ENCODE measurements around the gene WDR3. TPM values are rescaled to one million over a fixed set of nuclear protein-coding genes. Genes with fewer than 3 reads are reported as not detected.

Gene WDR3
- polyA plus RNA-seq, 1 experiment = 13.2 TPM

DNA sequence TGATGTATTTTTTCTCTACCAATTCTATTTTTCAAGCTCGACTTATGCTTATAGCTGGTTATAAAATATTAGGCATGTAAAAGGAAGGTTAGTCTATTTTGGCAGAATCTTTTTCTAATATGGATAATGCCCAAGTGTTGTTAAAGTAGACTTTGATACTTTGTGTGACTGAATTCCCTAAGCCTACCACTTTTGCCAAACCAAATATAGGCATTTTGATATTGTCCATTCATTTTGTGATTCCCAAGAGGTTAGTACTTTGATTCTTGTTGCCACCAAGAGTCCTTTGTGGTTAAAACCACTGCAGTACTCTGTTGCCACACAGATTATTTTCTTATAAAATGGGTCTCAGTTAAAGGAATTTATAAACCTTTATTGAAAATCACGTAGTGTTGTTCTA, 4.2 kb downstream of the WDR3 start:
- TF ChIP-seq, protein P1, sequence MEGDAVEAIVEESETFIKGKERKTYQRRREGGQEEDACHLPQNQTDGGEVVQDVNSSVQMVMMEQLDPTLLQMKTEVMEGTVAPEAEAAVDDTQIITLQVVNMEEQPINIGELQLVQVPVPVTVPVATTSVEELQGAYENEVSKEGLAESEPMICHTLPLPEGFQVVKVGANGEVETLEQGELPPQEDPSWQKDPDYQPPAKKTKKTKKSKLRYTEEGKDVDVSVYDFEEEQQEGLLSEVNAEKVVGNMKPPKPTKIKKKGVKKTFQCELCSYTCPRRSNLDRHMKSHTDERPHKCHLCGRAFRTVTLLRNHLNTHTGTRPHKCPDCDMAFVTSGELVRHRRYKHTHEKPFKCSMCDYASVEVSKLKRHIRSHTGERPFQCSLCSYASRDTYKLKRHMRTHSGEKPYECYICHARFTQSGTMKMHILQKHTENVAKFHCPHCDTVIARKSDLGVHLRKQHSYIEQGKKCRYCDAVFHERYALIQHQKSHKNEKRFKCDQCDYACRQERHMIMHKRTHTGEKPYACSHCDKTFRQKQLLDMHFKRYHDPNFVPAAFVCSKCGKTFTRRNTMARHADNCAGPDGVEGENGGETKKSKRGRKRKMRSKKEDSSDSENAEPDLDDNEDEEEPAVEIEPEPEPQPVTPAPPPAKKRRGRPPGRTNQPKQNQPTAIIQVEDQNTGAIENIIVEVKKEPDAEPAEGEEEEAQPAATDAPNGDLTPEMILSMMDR (IDR thresholded peaks at IDR 0.05; ENCODE audit: insufficient read depth, low read depth, low read length) = no peak
- Histone ChIP-seq H3K27me3 (ENCODE audit: control insufficient read depth, insufficient read depth, low read length) (no peaks in the 10 kb centered on the region), H3K36me3 (ENCODE audit: control insufficient read depth, insufficient read depth, low read length) (peaks cover 7% of the 10 kb centered on the region), H3K4me3 (ENCODE audit: low read depth, low read length) (no peak overlapping the region)
- POLR2A ChIA-PET = no interaction called here
- no peak for DNase-seq (ENCODE audit: low read depth)
- CTCF ChIA-PET = interaction anchor here (0.7 to 1.1 kb wide), 2 partner anchors 12 to 39 kb away, joined by 3 read pairs; no protein-coding TSS in a partner anchor

DNA sequence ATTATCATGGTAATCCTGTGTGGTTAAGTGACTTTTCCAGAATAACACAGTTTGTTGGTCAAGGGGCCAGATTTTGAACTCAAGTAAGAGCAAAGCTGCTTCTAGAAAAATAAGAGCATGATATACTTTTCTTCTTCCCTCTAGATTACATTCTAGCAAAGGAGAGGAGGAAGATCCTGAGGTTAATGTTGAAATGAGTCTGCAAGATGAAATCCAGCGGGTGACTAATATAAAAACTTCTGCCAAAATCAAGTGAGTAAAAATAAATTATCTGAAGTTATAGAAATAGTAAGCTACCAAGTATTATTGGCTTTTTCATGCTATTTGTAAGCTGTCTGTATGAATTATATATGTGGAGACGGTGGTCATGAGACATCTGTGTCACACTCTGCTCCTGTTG, 12.8 kb downstream of the WDR3 start:
- H3K36me3 ChIP-seq (ENCODE audit: control insufficient read depth, insufficient read depth, low read length) = peaks cover 18% of the 10 kb centered on the region

DNA sequence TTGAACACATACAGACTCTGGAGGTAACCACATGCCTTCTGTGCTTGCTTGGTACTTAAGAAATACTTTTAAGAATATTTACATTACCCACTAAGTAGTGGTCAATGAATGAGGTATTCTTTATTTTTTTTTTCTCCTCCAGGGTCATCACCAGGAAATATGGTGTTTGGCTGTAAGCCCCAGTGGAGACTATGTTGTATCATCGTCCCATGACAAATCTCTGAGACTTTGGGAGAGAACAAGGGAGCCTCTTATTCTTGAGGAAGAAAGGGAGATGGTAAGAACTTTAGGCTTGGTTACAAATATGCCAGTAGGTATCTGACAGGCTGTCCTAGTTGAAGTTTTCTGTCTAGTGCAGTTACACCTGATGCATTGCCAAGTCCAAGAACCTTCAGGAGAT, 22.8 kb downstream of the WDR3 start:
- no peaks in the 10 kb centered on the region for H3K27me3 ChIP-seq (ENCODE audit: control insufficient read depth, insufficient read depth, low read length)
- TF ChIP-seq, protein P1 (IDR thresholded peaks at IDR 0.05; ENCODE audit: insufficient read depth, low read depth, low read length) = no peak
- ChIA-PET CTCF (interaction anchor here (1.5 to 1.7 kb wide), 2 partner anchors 9 to 21 kb away, joined by 3 to 4 read pairs; no protein-coding TSS in a partner anchor), POLR2A (no interaction called here)
- peaks cover 6% of the 10 kb centered on the region for H3K36me3 ChIP-seq (ENCODE audit: control insufficient read depth, insufficient read depth, low read length)
- H3K4me3 ChIP-seq (ENCODE audit: low read depth, low read length) = no peak overlapping the region
- DNase-seq (ENCODE audit: low read depth) = no peak

More for the DNA sequence above, 12.8 kb downstream of the WDR3 start:
- no peak for DNase-seq (ENCODE audit: low read depth)
- POLR2A ChIA-PET = interaction anchor here (0.7 kb wide), 1 partner anchor 23 kb away, joined by 16 read pairs; no protein-coding TSS in a partner anchor
- TF ChIP-seq, protein P1 (IDR thresholded peaks at IDR 0.05; ENCODE audit: insufficient read depth, low read depth, low read length) = no peak
- no peaks in the 10 kb centered on the region for H3K27me3 ChIP-seq (ENCODE audit: control insufficient read depth, insufficient read depth, low read length)
- CTCF ChIA-PET = interaction anchor here (0.9 to 1.5 kb wide), 2 partner anchors 9 to 13 kb away, joined by 4 read pairs; no protein-coding TSS in a partner anchor
- no peak overlapping the region for H3K4me3 ChIP-seq (ENCODE audit: low read depth, low read length)

DNA sequence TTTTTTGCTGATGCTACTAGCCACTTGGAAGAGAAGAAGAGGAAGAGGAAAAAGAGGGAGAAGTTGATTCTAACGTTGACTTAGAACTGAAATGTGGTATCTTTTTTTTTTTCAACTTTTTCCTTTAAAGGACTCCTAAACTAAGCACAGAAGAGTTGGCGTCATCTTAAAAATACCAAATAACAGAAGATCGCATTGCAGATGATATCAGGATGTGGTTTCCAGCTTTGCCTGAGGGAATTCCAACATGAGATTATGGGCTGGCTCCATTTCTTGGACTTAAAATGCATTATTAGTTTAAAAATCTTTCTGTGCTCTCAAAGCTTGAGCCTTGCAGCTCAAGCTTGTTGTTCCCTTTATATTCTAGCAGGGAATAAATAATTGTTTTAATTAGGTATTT, 29.8 kb downstream of the WDR3 start:
- CTCF ChIA-PET = no interaction called here

DNA sequence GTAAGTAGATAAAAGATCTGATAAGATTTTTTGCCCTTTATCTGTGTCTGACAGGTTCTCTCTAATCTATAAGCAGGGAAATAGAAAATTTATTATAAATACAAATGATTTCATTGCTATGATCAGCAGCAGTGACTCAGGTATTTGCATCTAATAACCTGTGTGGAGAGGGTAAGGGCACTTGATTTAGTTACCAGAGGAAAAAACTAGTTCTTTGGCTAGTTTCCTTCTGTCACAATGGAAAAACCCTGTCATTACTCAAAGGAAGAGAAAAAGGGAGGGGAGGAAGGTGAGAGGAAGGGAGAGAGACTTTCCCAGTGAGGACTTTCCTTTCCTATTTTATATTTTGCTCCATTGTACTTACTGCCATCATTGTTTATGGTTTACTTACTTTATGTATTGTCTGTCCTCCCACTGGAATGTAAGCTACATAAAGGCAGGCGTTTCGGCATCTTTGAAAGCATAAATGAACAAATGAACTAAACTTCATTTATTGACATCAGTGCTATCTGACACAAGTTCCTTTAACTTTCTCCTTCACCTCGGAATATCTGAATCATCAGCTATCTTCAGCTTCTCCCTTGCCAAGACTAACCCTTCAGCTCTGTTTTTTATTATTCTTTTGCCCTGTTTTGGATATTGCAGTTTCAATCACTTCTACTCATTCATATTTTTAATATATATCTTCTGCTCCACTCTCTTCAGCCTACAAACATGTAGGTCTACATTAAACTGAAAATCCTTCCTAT, 34.9 kb downstream of the WDR3 start:
- TF ChIP-seq, protein P1 (IDR thresholded peaks at IDR 0.05; ENCODE audit: insufficient read depth, low read depth, low read length) = no peak
- Histone ChIP-seq H3K27me3 (ENCODE audit: control insufficient read depth, insufficient read depth, low read length) (no peaks in the 10 kb centered on the region), H3K36me3 (ENCODE audit: control insufficient read depth, insufficient read depth, low read length) (no peaks in the 10 kb centered on the region), H3K4me3 (ENCODE audit: low read depth, low read length) (no peak overlapping the region)
- POLR2A ChIA-PET = interaction anchor here (0.5 kb wide), 1 partner anchor 22 kb away, joined by 16 read pairs; no protein-coding TSS in a partner anchor
- no peak for DNase-seq (ENCODE audit: low read depth)
- CTCF ChIA-PET = interaction anchor here (0.6 kb wide), 1 partner anchor 47 kb away, joined by 3 read pairs; no protein-coding TSS in a partner anchor

More for the DNA sequence above, 29.8 kb downstream of the WDR3 start:
- Histone ChIP-seq H3K36me3 (ENCODE audit: control insufficient read depth, insufficient read depth, low read length) (peaks cover 3% of the 10 kb centered on the region), H3K27me3 (ENCODE audit: control insufficient read depth, insufficient read depth, low read length) (no peaks in the 10 kb centered on the region), H3K4me3 (ENCODE audit: low read depth, low read length) (no peak overlapping the region)
- POLR2A ChIA-PET = no interaction called here
- TF ChIP-seq, protein P1 (IDR thresholded peaks at IDR 0.05; ENCODE audit: insufficient read depth, low read depth, low read length) = no peak
- peak; percentile 43 for DNase-seq (ENCODE audit: low read depth)
